Neural crest cell (in vitro differentiated cells): ENCODE results near the gene ROM1. TPM values are rescaled to one million over a fixed set of nuclear protein-coding genes. Genes with fewer than 3 reads are reported as not detected.

Experiments used
- DNase-seq: peaks from one replicate; pipeline ENCODE4 v3.0.0; 2021; ENCODE audit warnings: low read depth, mixed read lengths, low spot score
- H3K27ac Mint-ChIP-seq: one replicate; pipeline ENCODE4 v1.8.0; 2021; ENCODE audit warnings: mild to moderate bottlenecking, mixed read lengths; ENCODE audit not compliant: unreplicated experiment
- H3K27me3 Mint-ChIP-seq: 2 replicates; pipeline ENCODE4 v1.8.0; 2021; ENCODE audit warnings: low read depth, mild to moderate bottlenecking, mixed read lengths
- H3K36me3 Mint-ChIP-seq: 2 replicates; pipeline ENCODE4 v1.8.0; 2021; ENCODE audit warnings: low read depth, mild to moderate bottlenecking, mixed read lengths
- H3K4me1 Mint-ChIP-seq: 2 replicates; pipeline ENCODE4 v1.8.0; 2021; ENCODE audit warnings: mixed read lengths
- H3K4me3 Mint-ChIP-seq: one replicate; pipeline ENCODE4 v1.8.0; 2021; ENCODE audit warnings: mild to moderate bottlenecking, mixed read lengths
- H3K9me3 Mint-ChIP-seq: 2 replicates; pipeline ENCODE4 v1.8.0; 2021; ENCODE audit warnings: mixed read lengths
- CTCF ChIP-seq: fragments of 200-600 bp; sonication (generic); conservative IDR thresholded peaks from 2 replicates; pipeline ENCODE4 v1.5.0; 2021; ENCODE audit warnings: antibody characterized with exemption, mild to moderate bottlenecking
- total RNA-seq: library from RNA; stranded (reverse); gene quantifications from 2 replicates; pipeline ENCODE4 v1.2.1, GENCODE V29; 2021

ROM1 gene
- total RNA-seq, 1 donor from 2014 or later = 0.23 TPM

GRCh38 chr11:62605467-62605866, 7.6 kb upstream of the ROM1 start:
- no peak for DNase-seq
- Mint-ChIP-seq H3K9me3 (no peaks in the 10 kb centered on the region), H3K4me1 (peaks cover 45% of the 10 kb centered on the region), H3K27ac (no peak overlapping the region), H3K36me3 (peaks cover 13% of the 10 kb centered on the region), H3K27me3 (peaks cover 20% of the 10 kb centered on the region), H3K4me3 (no peak overlapping the region)
- TF ChIP-seq CTCF = no peak

- TF ChIP-seq CTCF = no peak
- no peak overlapping the region for H3K27ac Mint-ChIP-seq
- peak overlapping the region; percentile 72 for H3K4me3 Mint-ChIP-seq
Measured at GRCh38 chr11:62605902-62606301, 7.2 kb upstream of the ROM1 start.

GRCh38 chr11:62607714-62608113, 5.3 kb upstream of the ROM1 start:
- Mint-ChIP-seq H3K4me3 (peak overlapping the region; percentile 74), H3K27ac (no peak overlapping the region), H3K4me1 (peaks cover 49% of the 10 kb centered on the region), H3K9me3 (no peaks in the 10 kb centered on the region), H3K27me3 (peaks cover 12% of the 10 kb centered on the region), H3K36me3 (peaks cover 8% of the 10 kb centered on the region)
- DNase-seq = no peak
- no peak for TF ChIP-seq CTCF

More at GRCh38 chr11:62605902-62606301, 7.2 kb upstream of the ROM1 start:
- Mint-ChIP-seq H3K4me1 (peaks cover 44% of the 10 kb centered on the region), H3K36me3 (peaks cover 12% of the 10 kb centered on the region), H3K27me3 (peaks cover 20% of the 10 kb centered on the region), H3K9me3 (no peaks in the 10 kb centered on the region)
- DNase-seq = no peak

- H3K4me3 Mint-ChIP-seq = peak overlapping the region; percentile 33
- H3K9me3 Mint-ChIP-seq = no peaks in the 10 kb centered on the region
- H3K27ac Mint-ChIP-seq = peak overlapping the region; percentile 16
- peaks cover 2% of the 10 kb centered on the region for H3K36me3 Mint-ChIP-seq
- peaks cover 2% of the 10 kb centered on the region for H3K27me3 Mint-ChIP-seq
- H3K4me1 Mint-ChIP-seq = peaks cover 40% of the 10 kb centered on the region
- DNase-seq = no peak
- TF ChIP-seq CTCF = no peak
Measured at GRCh38 chr11:62608776-62609175, 4.3 kb upstream of the ROM1 start.

GRCh38 chr11:62610403-62610802, 2.7 kb upstream of the ROM1 start:
- no peak overlapping the region for H3K27ac Mint-ChIP-seq
- H3K4me3 Mint-ChIP-seq = peak overlapping the region; percentile 86
- no peak for DNase-seq
- no peaks in the 10 kb centered on the region for H3K36me3 Mint-ChIP-seq
- no peaks in the 10 kb centered on the region for H3K9me3 Mint-ChIP-seq
- TF ChIP-seq CTCF = no peak
- H3K4me1 Mint-ChIP-seq = peaks cover 29% of the 10 kb centered on the region
- H3K27me3 Mint-ChIP-seq = no peaks in the 10 kb centered on the region
